HG02840 (cell line): ENCODE results near the gene IL5.
"Not testable (repeated sequence)": the region's sequence is repeated elsewhere in the genome, so short reads cannot be mapped to it uniquely, and the experiment has no call there.

Experiments used
- ATAC-seq: cut with Tn5 transposase; IDR thresholded peaks from one replicate; pipeline ENCODE4 v1.9.1; 2021; ENCODE audit warnings: mild to moderate bottlenecking, moderate library complexity, moderate number of reproducible peaks; ENCODE audit not compliant: unreplicated experiment, low FRiP score

The IL5 gene

DNA sequence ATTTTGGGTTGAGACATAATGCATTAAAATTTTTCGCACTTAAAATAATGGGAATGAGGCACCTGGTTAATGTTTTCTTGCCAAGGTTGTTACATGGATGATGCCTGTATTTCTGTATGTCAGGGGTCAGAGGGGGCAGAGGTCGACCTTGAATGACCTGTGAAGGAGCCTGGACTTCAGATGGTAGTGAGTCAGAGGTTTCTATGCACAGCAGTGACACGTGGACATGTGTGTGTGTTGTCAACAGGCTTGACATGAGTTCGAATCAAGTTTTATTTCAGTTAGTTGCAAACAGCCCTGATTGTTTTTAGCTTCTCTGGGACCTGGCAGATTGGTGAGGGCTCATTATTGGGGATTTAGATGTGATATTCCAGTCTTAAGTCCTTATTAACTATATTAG is 3.6 kb downstream of the IL5 start:
- no peak for ATAC-seq

- no peak for ATAC-seq
These were observed 12.4 kb downstream of the IL5 start for GRCh38 chr5:132530946-132531345.

DNA sequence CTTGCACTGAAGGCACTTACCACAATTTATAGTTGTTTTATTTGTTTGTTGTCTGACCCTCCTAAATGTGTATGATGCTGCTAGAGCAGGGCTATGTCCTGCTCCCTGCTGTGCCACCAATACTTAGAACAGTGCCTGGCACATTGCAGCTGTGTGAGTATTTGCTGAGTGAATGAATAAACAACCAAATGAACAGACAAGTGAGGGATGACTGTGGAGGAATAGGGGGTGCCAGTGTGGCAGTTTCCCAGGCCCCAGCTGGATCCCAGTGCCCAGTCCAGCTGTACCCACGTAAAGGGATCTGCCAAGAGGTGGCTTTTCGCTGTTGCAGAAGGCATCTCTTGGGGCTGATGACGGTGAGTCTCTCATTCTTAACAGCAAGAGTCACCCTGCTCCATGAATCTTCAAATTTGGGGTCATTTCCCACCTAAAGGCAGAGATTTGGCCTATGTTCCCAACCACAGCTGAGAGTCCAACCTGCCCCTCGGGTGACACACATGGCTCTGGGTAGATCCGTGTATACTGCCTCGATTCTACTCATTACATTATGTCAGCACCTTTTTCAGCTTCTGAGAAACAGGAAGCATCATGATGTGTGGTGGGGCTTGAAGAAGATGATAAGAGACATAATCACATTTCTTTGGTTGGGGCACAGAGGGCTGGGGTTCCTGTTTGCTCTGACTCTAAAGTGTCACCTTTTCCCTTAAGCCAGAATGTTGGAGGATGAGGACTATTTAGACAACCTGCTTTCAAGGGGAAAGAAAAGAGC is 14.3 kb downstream of the IL5 start:
- ATAC-seq = no peak

DNA sequence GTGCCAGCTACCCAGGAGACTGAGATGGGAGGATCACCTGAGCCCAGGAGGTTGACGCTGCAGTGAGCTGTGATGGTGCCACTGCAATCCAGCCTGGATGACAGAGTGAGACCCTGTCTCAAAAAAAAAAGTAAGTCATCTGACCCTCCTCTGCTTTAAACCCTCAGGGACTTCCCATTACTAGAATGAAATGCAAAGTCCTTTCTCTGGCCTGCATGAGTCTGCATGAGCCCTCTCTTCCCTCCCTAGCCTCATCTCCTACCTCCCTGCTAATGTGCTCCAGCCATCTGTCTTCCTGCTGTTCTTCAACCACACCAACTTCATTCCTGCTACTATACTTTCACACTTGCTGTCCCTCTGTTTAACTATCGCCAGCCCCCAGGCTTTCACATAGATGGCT is 15.3 kb downstream of the IL5 start:
- no peak for ATAC-seq

DNA sequence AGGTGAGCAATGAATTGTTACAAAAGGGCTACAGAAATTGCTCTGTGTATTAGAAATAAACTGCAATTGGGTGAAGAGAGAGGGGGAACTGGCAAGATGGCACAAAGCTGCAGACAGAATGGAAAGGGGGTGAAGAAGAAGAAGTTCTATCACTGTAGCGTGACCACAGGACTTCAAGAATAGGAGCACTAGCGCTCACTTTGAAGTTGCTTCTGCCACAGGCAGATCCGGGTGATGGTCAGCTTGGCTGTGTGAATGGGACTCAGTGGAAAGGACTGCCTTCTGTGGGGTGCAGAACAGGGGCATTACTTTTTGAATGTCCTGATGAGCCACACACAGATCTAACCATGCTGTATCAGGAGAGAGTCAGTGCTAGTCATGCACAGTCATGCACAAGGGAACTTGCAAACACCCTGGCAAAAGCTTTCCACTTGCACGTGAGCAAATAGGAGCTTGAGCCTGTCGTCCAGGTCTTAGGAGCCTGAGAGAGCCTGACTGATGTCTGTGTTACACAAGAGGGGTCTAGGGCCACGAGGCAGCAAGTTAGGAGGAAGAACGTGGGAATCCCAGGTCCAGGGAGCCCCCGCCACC is 16.3 kb downstream of the IL5 start:
- no peak for ATAC-seq

DNA sequence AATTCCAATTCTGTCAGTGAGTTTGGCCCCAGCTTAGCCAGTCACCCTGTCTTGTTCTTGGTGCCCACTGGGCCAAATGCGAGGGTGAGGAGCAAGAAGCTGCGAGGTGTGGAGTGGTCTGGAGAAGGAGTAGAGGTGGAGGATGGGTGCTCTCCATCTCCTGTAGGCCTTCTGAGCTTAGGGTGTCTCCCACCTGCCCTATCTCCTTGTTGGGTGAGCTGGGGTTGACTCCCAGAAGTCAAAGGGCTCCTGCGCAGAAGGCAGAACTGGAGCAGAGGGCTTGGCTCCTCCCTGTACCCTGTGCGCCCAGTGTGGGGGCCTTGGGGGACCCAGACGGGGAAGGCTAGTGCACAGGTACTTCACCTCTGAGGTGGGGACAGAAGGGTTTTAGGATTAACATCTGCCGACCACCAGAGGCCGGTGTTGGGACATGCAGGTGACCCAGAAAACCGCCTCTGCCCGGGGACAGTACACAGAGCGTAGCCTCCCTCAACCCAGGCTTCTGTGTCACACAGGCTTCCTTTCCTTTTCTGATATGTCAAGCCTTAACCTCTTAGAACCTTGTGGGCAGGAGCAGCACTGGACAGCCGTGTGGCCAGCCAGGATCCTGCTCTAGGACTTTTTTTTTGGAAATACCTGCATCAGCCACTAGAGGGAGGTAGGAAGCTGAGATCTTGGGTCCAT is 16.9 kb downstream of the IL5 start:
- ATAC-seq = no peak

GRCh38 chr5:132525299-132525724 is 18.0 kb downstream of the IL5 start:
- ATAC-seq = peak; percentile 64

DNA sequence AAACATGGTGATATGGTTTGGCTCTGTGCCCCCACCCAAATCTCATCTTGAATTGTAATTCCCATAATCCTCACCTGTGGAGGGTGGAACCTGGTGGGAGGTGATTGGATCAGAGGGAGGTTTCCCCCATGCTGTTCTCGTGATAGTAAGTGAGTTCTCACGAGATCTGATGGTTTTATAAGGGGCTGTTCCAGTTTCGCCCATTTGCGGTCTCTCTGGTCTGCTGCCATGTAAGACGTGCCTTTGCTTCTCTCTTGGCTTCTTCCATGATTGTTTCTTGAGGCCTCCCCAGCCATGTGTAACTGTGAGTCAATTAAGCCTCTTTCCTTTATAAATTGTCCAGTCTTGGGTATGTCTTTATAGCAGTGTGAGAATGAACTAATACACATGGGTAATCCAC is 18.4 kb downstream of the IL5 start:
- ATAC-seq = not testable (repeated sequence)

DNA sequence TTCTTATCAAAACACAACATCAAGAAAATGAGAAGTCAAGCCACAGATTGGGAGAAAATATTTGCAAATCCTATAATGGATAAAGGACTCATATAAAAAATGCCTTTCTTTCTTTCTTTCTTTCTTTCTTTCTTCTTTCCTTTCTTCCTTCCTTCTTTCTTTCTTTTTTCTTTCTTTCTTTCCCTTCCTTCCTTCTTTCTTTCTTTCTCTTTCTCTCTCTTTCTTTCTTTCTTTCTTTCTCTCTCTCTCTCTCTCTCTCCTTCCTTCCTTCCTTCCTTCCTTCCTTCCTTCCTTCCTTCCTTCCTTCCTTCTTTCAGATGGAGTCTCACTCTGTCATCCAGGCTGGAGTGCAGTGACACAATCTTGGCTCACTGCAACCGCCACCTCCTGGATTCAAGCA is 21.3 kb downstream of the IL5 start:
- not testable (repeated sequence) for ATAC-seq

GRCh38 chr5:132513618-132514336 is 29.5 kb downstream of the IL5 start:
- ATAC-seq = not testable (repeated sequence)

DNA sequence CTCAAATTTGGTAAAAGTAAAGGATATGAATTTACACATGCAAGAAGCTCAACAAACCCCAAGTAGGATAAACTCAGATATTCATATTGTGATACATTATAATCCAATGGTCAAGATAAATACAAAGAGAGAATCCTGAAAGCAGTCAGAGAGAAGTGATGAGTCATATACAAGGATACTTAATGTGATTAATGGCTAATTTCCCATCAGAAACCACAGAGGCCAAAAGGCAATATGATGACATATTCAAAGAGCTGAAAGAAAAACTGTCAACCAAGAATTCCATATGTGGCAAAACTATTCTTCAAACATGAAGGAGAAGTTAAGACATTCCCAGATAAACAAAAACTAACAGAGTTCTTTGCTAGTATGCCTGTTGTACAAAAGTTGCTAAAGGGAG is 33.2 kb downstream of the IL5 start:
- no peak for ATAC-seq

DNA sequence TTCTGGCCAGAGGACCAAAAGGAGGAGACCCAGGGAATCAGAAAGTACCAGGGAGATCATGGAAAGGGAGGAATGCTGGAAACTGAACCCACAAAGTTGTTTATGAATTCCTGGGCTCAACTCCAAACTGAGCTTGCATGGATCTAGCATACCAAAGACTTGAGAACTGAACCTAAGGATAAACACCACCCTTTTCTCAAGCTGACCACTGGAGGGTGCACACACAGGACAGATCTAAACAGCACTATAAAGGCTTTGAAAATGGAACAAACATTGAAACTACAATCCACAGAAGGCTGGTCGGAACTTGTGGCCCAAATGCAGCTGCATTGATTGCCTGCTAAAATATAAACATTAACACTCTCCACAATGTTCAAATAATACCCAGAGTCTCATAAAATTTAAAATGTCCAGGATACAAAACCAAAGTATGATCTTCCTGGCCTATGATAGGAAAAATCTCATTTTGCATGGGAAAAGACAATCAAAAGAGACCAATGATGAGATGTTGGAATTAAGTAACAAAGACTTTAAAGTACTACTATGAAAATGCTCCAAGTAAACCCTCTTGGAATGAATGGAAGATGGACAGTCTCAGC is 37.1 kb downstream of the IL5 start:
- no peak for ATAC-seq

DNA sequence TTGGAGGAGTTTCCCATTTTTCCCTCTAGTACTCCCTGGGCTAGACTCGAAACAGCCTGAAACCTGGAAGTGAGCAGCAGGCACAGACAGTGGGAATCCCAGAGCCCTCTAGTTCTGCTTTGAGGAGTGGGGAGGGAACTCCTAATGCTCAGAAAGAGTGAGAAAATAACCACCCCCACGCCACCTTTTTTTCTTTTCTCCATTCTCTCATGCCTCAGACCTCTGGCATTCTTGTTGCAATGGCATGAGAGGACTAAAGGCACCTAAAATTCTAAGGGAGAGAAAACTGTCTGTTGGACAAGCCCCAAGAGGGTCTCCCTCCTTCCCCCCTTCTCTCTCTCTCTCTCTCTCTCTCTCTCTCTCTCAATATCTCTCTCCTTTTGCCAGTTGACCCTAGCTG is 37.7 kb downstream of the IL5 start:
- ATAC-seq = no peak

- no peak for ATAC-seq
These were observed 38.6 kb downstream of the IL5 start for GRCh38 chr5:132504746-132505145.

- ATAC-seq = no peak
These were observed 40.1 kb downstream of the IL5 start for GRCh38 chr5:132503244-132503643.

- ATAC-seq = no peak
These were observed 41.1 kb downstream of the IL5 start for GRCh38 chr5:132501961-132502931.

GRCh38 chr5:132501629-132501956 is 41.7 kb downstream of the IL5 start:
- no peak for ATAC-seq

DNA sequence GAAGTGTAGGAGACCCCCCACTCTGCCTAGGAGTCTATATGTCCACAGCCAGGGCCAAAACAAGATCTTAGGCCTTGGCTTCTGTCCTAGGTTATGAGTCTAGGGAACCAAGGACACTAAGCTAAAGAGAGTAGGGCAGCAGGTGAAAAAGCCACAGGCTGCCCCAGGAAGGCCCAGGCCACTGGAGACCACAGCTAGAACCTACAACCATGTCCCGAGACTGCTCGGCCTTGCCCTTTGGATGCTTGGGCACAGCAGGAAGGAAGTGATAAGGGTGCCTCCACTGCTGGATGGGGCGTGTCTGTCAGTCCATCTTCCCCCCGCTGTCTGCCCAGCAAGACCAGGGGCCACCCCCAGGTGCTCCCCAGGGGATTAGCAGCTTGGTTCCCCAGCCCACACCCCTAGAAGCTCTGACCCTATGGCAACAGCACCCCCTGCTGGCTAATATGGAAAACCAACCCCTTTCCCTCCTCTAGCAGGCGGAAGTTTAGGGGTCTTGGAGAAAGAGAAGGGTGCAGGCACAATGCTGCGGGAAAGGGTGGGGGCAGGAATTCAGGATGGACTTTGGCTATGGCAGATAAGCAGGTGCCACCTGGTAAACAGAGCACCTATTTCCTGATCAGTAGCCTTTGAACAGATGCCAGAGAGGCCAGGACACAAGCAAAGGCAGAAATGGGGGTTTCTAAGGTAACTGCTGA is 42.2 kb downstream of the IL5 start:
- ATAC-seq = no peak
